Measurements from ENCODE around the gene MYO3B.
"Not testable (repeated sequence)": the region's sequence is repeated elsewhere in the genome, so short reads cannot be mapped to it uniquely, and the experiment has no call there.

The MYO3B gene

GRCh38 chr2:170503971-170504809, 326.2 kb downstream of the MYO3B start:
- DNase-seq: no peak

GRCh38 chr2:170504810-170505145, 326.8 kb downstream of the MYO3B start:
- no peak for DNase-seq

DNA sequence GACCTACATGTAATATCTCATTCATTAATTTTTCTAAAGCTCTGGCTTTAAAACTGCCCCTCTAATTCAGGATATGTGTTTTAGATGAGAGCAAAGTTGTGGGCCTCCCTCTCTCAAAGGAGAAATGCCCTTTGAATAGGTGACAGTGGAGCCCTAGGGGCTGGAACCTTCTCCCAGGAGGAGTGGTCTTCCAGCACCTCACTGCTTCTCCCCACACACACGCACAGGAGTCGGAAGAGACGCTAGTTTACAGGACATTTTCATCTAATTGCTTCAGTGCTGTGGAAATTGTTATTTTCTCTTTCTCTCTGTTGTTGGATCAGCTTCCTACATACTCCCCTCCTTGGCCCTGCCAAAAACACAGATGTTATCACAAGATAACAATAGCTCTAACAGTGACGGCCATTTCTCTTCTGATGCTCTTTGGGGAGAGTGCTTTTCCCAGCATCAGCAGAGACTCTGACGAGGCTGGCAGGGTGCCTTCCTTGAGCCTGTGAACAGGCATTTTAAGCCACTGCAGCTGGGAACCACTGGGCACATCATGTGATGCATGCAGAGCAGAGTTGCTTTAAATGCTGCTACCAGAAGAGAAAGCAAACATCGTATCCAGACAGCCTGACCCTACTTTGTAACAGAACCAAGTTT, 327.8 kb downstream of the MYO3B start:
- DNase-seq: peak in 55 of 56 donors; percentile 9 to 92 (median 78)

DNA sequence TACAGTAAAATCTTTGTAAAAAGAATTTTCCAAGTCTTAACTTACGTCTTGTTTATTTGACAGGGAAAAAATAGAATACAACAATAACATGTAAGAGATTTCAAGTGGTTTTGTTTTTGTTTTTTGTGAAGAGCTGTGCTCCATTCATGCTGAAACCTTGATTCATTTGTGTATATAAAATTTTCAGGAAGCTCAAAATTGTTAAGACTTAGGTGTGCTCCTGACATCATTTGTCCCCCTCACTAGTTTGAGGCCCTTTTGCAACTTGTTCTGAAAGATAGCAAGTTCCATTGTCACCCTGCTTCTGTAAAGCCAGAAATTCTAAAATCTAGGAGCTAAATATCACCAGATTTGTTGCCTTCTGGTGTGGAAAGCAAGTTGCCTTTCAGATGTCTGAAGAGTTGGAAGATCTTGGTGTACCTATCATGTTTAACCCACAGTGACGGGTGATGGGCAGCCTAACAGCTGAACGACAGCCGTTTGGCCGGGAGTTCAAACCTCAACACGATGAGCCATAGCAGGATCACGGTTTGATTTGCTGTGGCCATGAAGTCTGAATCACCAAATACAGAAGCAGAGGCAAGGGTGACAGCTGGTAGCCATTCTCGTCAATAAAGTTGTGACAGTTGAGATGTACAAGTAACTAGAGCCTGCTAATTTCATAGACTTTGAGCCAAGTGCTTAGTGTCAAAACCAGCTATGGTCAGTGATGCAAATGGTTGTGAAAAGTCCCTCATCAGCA, 331.7 kb downstream of the MYO3B start:
- DNase-seq: no peak

- peak in 49 of 56 donors; percentile 7 to 85 (median 58) for DNase-seq
These were observed 334.3 kb downstream of the MYO3B start for GRCh38 chr2:170512266-170512665.

GRCh38 chr2:170514140-170514539, 336.2 kb downstream of the MYO3B start:
- no peak for DNase-seq

- no peak for DNase-seq
These were observed 339.6 kb downstream of the MYO3B start for GRCh38 chr2:170517538-170517937.

GRCh38 chr2:170518911-170519310, 341.0 kb downstream of the MYO3B start:
- DNase-seq: no peak

- no peak for DNase-seq
These were observed 343.4 kb downstream of the MYO3B start for GRCh38 chr2:170521299-170521698.

DNA sequence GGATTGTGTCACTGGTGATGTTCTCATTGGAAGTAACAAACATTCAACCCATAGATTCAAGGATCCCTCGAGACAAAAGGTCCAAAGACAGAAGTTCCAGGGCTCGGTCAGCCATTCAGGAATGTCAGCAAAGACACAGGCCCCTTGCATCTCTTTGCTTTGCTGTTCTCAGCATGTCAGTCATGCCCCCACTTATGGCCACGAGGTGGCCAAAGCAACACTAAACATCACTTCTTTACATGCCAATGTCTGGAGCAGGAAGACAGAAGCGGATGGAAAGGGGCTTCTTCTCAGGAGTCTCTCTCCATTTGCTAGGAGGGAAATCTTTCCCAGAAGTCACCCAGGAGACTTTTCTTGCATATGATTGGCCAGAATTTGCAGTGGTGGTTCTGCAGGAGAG, 345.6 kb downstream of the MYO3B start:
- no peak for DNase-seq

- DNase-seq: no peak
These were observed 347.1 kb downstream of the MYO3B start for GRCh38 chr2:170524828-170525565.

GRCh38 chr2:170525566-170525900, 347.6 kb downstream of the MYO3B start:
- peak in 7 of 56 donors; percentile 4 to 78 (median 6) for DNase-seq

GRCh38 chr2:170530284-170530745, 352.4 kb downstream of the MYO3B start:
- peak in 25 of 56 donors; percentile 1 to 41 (median 10) for DNase-seq

DNA sequence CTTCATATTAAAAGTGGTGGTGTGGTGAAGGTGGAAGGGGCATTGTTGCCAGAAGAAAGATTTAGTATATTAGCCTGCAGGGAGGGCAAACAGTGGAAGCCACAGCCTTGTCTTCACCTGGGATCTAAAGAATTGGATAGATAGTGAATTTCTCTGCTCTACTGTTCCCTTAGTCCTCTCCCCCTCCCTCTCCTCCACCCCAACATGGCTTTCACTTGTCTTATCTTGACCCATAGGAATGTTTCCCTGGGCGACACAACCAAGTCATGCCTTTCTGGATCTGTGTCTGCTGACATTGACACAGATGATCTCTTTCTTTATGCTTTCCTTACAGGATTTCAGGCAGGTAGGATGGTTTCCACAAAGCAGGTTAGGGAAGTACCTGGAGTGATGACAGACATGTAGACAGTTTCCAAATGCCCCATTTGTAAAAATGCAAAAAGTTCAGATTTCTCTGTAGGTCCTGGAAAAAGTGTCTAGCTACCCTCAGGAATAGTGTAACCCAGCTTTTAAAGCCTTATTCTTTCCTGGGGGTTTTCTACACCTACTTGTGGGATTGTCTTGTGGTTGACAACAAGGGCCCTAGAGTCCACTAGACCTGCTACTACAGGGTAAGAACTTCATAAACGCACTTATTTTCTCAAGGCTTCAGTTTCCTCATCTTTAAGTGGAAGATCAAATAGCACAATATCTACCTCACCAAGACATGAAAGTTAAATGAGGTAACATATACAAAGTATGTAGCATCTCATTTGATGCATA, 353.0 kb downstream of the MYO3B start:
- DNase-seq: no peak

- no peak for DNase-seq
These were observed 353.9 kb downstream of the MYO3B start for GRCh38 chr2:170531876-170532275.

DNA sequence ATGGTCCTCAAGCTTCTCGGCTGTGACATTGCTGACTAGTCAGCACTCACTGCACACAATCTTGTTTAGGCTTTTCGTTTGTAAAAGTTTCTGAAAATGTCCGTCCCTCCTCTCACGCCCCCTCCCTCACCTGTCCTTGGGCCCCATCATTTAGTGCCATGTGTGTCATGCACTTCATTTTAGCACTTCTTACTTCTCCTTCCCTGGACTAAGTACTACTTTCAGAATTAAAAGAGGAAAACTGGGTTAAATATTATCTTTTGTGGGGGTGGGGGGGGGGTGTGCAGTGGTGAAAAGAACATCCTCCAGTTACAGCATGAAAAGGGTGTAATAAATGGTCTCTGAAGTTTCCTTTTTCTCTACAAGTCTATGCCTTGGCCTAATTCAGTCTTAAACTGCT, 355.2 kb downstream of the MYO3B start:
- no peak for DNase-seq

- DNase-seq: no peak
These were observed 357.6 kb downstream of the MYO3B start for GRCh38 chr2:170535552-170535951.

- no peak for DNase-seq
These were observed 366.9 kb downstream of the MYO3B start for GRCh38 chr2:170544817-170545216.

DNA sequence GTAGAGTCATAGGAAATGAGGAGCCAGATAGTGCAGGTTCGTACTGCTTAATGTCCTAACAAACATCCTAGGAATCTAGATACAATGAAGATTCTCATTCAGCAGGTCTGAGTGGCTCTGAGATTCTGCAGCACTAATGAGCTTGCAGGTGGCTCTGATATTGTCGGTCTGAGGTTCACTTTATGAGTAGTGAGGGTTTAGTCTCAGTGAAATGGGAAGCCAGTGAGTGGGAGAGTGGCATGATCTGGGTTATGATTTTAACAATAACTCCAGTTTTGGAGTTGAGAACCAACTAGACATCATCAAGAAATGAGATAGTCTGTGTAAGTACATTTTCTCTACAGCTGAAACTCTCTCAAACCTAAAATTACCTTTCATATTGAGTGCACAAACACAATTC, 370.4 kb downstream of the MYO3B start:
- DNase-seq: no peak

DNA sequence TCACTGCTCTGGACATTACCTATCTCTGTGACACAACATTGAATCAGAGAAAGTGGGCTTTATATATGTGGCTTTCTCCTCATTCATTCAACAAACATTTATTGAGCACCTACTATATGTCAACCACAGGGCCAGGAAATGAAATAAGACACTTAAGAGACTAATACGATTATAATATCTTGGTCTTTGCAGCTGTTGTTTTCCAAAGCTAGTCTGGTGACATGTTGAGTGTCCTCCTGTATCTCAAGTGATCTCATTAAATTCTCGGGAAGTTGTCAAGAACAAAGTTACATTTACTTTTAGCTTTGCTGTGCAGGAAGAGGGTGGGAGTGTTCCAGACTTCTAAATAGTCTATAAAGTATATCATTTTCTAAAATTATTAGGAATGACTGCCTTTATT, 372.6 kb downstream of the MYO3B start:
- no peak for DNase-seq

DNA sequence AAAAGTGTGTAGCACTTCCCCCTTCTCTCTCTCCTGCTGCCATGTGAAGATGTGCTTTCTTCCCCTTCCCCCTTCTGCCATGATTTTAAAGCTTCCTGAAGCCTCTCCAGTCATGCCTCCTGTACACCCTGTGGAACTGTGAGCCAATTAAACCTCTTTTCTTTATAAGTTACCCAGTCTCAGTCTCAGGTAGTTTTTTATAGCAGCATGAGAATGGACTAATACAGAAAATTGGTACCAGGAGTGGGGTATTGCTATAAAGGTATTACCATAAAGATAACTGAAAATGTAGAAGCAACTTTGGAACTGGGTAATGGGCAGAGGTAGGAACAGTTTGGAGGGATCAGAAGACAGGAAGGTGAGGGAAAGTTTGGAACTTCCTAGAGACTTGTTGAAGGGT, 374.0 kb downstream of the MYO3B start:
- DNase-seq: not testable (repeated sequence)
